GM21526 (cell line): ENCODE measurements around the gene DDC.

Experiments
- ATAC-seq: cut with Tn5 transposase; IDR thresholded peaks from one replicate; pipeline ENCODE4 v1.9.1; 2021; ENCODE audit warnings: moderate library complexity; ENCODE audit not compliant: unreplicated experiment, low FRiP score

DDC gene

GRCh38 chr7:50564640-50565558 is at the start of gene DDC:
TSS of gene DDC (minus strand) at chr7:50565405. CDS start at chr7:50544085, 21,320 bp downstream.
- no peak for ATAC-seq

- ATAC-seq, result no peak
Measured at GRCh38 chr7:50613473-50613872, 48.3 kb upstream of the DDC start.

- ATAC-seq, result no peak
Measured at GRCh38 chr7:50612704-50613103, 47.5 kb upstream of the DDC start.

GRCh38 chr7:50610521-50611277 is 45.5 kb upstream of the DDC start:
- ATAC-seq, result no peak

- peak; percentile 55 for ATAC-seq
Measured at GRCh38 chr7:50608196-50608906, 43.1 kb upstream of the DDC start.

- no peak for ATAC-seq
Measured at GRCh38 chr7:50607524-50608125, 42.4 kb upstream of the DDC start.

GRCh38 chr7:50605059-50605458 is 39.9 kb upstream of the DDC start:
- no peak for ATAC-seq

GRCh38 chr7:50603287-50603686 is 38.1 kb upstream of the DDC start:
- ATAC-seq, result no peak

- no peak for ATAC-seq
Measured at GRCh38 chr7:50599385-50599784, 34.2 kb upstream of the DDC start.

GRCh38 chr7:50598460-50599343 is 33.5 kb upstream of the DDC start:
- ATAC-seq, result no peak

GRCh38 chr7:50596484-50596883 is 31.3 kb upstream of the DDC start:
- no peak for ATAC-seq

GRCh38 chr7:50595491-50596102 is 30.4 kb upstream of the DDC start:
- ATAC-seq, result peak; percentile 44

- peak; percentile 73 for ATAC-seq
Measured at GRCh38 chr7:50594734-50595485, 29.7 kb upstream of the DDC start.

GRCh38 chr7:50594136-50594535 is 28.9 kb upstream of the DDC start:
- ATAC-seq, result no peak

- no peak for ATAC-seq
Measured at GRCh38 chr7:50592940-50593339, 27.7 kb upstream of the DDC start.

GRCh38 chr7:50591480-50592438 is 26.6 kb upstream of the DDC start:
- no peak for ATAC-seq

- ATAC-seq, result no peak
Measured at GRCh38 chr7:50591098-50591479, 25.9 kb upstream of the DDC start.
